B cell (primary cell): ENCODE data around the gene PKD2L2.

Experiments
- EZH2 ChIP-seq: IDR thresholded peaks from 2 replicates; pipeline ENCODE4 v1.6.1; 2012; ENCODE audit warnings: borderline replicate concordance, low read depth, mild to moderate bottlenecking, moderate library complexity, low read length; ENCODE audit not compliant: insufficient read depth, poor library complexity, severe bottlenecking
- TF ChIP-seq, protein P1 (sequence below): fragments of 200-600 bp; IDR thresholded peaks from one replicate; pipeline ENCODE4 v1.8.0; 2022; ENCODE audit warnings: antibody characterized with exemption, mild to moderate bottlenecking

DNA sequence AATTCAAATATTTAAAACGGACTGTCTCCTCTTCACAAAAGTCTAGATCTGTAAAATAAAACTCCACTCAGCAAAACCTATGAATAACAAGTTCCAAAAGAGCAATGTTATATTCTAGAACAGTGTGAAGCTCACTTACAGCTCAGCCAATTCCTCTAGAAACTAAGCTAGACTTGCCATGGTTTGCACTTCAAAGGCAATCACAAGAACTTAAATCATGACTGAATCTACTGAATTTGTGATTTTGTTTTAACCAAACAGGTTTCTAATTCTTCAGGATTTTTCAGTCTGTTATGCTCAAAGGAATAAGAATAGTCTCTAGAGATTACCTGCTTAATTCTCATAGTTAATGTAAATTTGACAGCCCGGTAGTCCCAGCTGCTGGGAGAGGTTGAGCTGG, 1.4 kb upstream of the PKD2L2 start:
- no peak for TF ChIP-seq EZH2
- TF ChIP-seq, protein P1, sequence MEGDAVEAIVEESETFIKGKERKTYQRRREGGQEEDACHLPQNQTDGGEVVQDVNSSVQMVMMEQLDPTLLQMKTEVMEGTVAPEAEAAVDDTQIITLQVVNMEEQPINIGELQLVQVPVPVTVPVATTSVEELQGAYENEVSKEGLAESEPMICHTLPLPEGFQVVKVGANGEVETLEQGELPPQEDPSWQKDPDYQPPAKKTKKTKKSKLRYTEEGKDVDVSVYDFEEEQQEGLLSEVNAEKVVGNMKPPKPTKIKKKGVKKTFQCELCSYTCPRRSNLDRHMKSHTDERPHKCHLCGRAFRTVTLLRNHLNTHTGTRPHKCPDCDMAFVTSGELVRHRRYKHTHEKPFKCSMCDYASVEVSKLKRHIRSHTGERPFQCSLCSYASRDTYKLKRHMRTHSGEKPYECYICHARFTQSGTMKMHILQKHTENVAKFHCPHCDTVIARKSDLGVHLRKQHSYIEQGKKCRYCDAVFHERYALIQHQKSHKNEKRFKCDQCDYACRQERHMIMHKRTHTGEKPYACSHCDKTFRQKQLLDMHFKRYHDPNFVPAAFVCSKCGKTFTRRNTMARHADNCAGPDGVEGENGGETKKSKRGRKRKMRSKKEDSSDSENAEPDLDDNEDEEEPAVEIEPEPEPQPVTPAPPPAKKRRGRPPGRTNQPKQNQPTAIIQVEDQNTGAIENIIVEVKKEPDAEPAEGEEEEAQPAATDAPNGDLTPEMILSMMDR = no peak
